ENCODE results near the gene TEX101.
"Not testable (repeated sequence)": the region's sequence is repeated elsewhere in the genome, so short reads cannot be mapped to it uniquely, and the experiment has no call there.

Gene TEX101

GRCh38 chr19:43414554-43414953 is at the start of gene TEX101:
Gene TEX101 (plus strand): TSS chr19:43414890. CDS start chr19:43415920, 1,030 bp downstream.
- DNase-seq, result no peak

GRCh38 chr19:43365677-43366076 is 49.0 kb upstream of the TEX101 start:
- not testable (repeated sequence) for DNase-seq

GRCh38 chr19:43367822-43368221 is 46.9 kb upstream of the TEX101 start:
- DNase-seq, result no peak

GRCh38 chr19:43368897-43369296 is 45.8 kb upstream of the TEX101 start:
- DNase-seq, result not testable (repeated sequence)

GRCh38 chr19:43371909-43372308 is 42.8 kb upstream of the TEX101 start:
- DNase-seq, result no peak

GRCh38 chr19:43372462-43372861 is 42.2 kb upstream of the TEX101 start:
- no peak for DNase-seq

- not testable (repeated sequence) for DNase-seq
Measured at GRCh38 chr19:43377624-43378023, 37.1 kb upstream of the TEX101 start.

- DNase-seq, result no peak
Measured at GRCh38 chr19:43380008-43380407, 34.7 kb upstream of the TEX101 start.

GRCh38 chr19:43380771-43381386 is 33.8 kb upstream of the TEX101 start:
- peak; percentile 40 for DNase-seq

GRCh38 chr19:43382586-43383216 is 32.0 kb upstream of the TEX101 start:
- not testable (repeated sequence) for DNase-seq

- peak; percentile 82 for DNase-seq
Measured at GRCh38 chr19:43383254-43383653, 31.4 kb upstream of the TEX101 start.

- peak; percentile 36 for DNase-seq
Measured at GRCh38 chr19:43383759-43384158, 30.9 kb upstream of the TEX101 start.

GRCh38 chr19:43390903-43391551 is 23.7 kb upstream of the TEX101 start:
- peak; percentile 95 for DNase-seq

- DNase-seq, result peak; percentile 60
Measured at GRCh38 chr19:43391552-43391935, 23.1 kb upstream of the TEX101 start.

- not testable (repeated sequence) for DNase-seq
Measured at GRCh38 chr19:43393501-43393900, 21.2 kb upstream of the TEX101 start.

GRCh38 chr19:43395561-43395960 is 19.1 kb upstream of the TEX101 start:
- peak; percentile 69 for DNase-seq

GRCh38 chr19:43406297-43406696 is 8.4 kb upstream of the TEX101 start:
- DNase-seq, result no peak

- DNase-seq, result no peak
Measured at GRCh38 chr19:43407416-43408005, 7.2 kb upstream of the TEX101 start.

- DNase-seq, result no peak
Measured at GRCh38 chr19:43408043-43408442, 6.6 kb upstream of the TEX101 start.

- no peak for DNase-seq
Measured at GRCh38 chr19:43409415-43409814, 5.3 kb upstream of the TEX101 start.

- DNase-seq, result no peak
Measured at GRCh38 chr19:43412441-43412840, 2.2 kb upstream of the TEX101 start.

GRCh38 chr19:43416951-43417623 is 2.4 kb downstream of the TEX101 start:
- DNase-seq, result no peak

GRCh38 chr19:43420954-43421353 is 6.3 kb downstream of the TEX101 start:
- DNase-seq, result no peak
